Activated CD4-positive, alpha-beta T cell treated with anti-CD3 and anti-CD28 coated beads for 24 hours (primary cell): Measurements from ENCODE around the gene DBP.

Experiments used
- DNase-seq, 2 donors: peaks; one replicate each; pipeline ENCODE4 v3.0.0-alpha.2; 2020; ENCODE audit warnings: low read depth in 2 of 2

The DBP gene

GRCh38 chr19:48627201-48627864 lies 9.8 kb downstream of the DBP start:
- DNase-seq, result no peak

GRCh38 chr19:48625891-48626327 lies 11.3 kb downstream of the DBP start:
- DNase-seq, result no peak

- no peak for DNase-seq
Measured at GRCh38 chr19:48624791-48625723, 12.1 kb downstream of the DBP start.

GRCh38 chr19:48624067-48624594 lies 13.0 kb downstream of the DBP start:
- peak; percentile 96 for DNase-seq

- no peak for DNase-seq
Measured at GRCh38 chr19:48623556-48624066, 13.6 kb downstream of the DBP start.

GRCh38 chr19:48619692-48620585 lies 17.2 kb downstream of the DBP start:
- no peak for DNase-seq

- DNase-seq, result peak; percentile 90 to 94
Measured at GRCh38 chr19:48618916-48619691, 18.1 kb downstream of the DBP start, which contains the start of the genes RPL18 and SPHK2. RPL18 (minus strand) TSS chr19:48619178; CDS start chr19:48619143, 35 bp downstream. SPHK2 (plus strand) TSS chr19:48619506; CDS start chr19:48620515, 1,009 bp downstream.

- no peak for DNase-seq
Measured at GRCh38 chr19:48618278-48618915, 18.8 kb downstream of the DBP start.

- DNase-seq, result no peak
Measured at GRCh38 chr19:48617146-48617937, 19.8 kb downstream of the DBP start.

GRCh38 chr19:48616491-48617056 lies 20.6 kb downstream of the DBP start:
- DNase-seq, result no peak

GRCh38 chr19:48616041-48616436 lies 21.1 kb downstream of the DBP start:
- DNase-seq, result no peak

- no peak for DNase-seq
Measured at GRCh38 chr19:48615231-48616040, 21.7 kb downstream of the DBP start.

GRCh38 chr19:48614436-48615230 lies 22.5 kb downstream of the DBP start, which contains the start of gene FAM83E:
FAM83E (minus strand) TSS chr19:48615076; CDS start chr19:48613372, 1,704 bp downstream.
- DNase-seq, result no peak

GRCh38 chr19:48613852-48614435 lies 23.2 kb downstream of the DBP start:
- DNase-seq, result no peak

GRCh38 chr19:48613024-48613851 lies 23.9 kb downstream of the DBP start:
- no peak for DNase-seq

GRCh38 chr19:48611872-48612271 lies 25.3 kb downstream of the DBP start:
- no peak for DNase-seq
